ENCODE results near the gene PCBP3.
A peak's percentile ranks its signal among the peaks of the same experiment; 100 is the strongest.
"Not testable (repeated sequence)": the region's sequence is repeated elsewhere in the genome, so short reads cannot be mapped to it uniquely, and the experiment has no call there.

The PCBP3 gene

DNA sequence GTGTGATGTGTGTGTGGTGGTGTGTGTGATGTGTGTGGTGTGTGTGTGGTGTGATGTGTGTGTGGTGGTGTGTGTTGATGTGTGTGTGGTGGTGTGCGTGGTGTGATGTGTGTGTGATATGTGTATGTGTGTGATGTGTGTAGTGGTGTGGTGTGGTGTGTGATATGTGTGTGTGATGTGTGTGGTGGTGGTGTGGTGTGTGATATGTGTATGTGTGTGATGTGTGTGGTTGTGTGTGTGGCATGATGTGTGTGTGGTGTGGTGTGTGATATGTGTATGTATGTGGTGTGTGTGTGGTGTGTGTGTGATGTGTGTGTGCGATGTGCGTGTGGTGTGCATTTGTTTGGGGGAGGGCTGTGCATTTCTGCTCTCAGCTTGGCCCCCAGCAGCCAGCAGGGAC, 7.1 kb upstream of the PCBP3 start:
- peaks cover 35% of the 10 kb centered on the region for H3K4me1 Mint-ChIP-seq (ENCODE audit: low read depth)
- peaks cover under 1% of the 10 kb centered on the region for H3K27me3 Mint-ChIP-seq
- no peak overlapping the region for H3K4me3 Mint-ChIP-seq
- H3K36me3 Mint-ChIP-seq (ENCODE audit: low read depth), result no peaks in the 10 kb centered on the region
- no peaks in the 10 kb centered on the region for H3K9me3 Mint-ChIP-seq
- H3K27ac Mint-ChIP-seq, result no peak overlapping the region
- DNase-seq, result no peak

GRCh38 chr21:45636951-45637646, 6.4 kb upstream of the PCBP3 start:
- Mint-ChIP-seq H3K4me3 (no peak overlapping the region), H3K36me3 (ENCODE audit: low read depth) (no peaks in the 10 kb centered on the region), H3K4me1 (ENCODE audit: low read depth) (peaks cover 35% of the 10 kb centered on the region), H3K27ac (no peak overlapping the region), H3K27me3 (peaks cover 3% of the 10 kb centered on the region), H3K9me3 (no peaks in the 10 kb centered on the region)
- DNase-seq, result no peak

DNA sequence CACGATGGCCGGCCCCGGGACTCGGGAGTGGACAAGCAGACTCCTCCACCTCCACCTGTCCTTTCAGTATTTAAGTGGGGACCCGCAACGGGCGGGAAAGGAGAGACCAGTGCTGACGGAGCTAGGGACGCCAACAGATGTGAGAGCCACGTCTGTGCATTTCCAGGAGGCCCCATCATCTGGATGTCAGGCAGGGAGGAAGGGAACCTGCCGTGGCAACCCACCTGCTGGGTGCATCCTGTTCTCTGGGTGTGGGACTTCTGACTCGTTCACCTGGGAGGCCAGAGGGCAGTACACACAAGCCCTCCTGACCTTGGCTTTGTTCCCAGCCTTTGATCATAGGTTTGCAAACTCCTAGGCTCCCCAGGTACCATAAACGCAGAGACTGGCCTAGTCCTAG, 5.6 kb upstream of the PCBP3 start:
- Mint-ChIP-seq H3K4me3 (no peak overlapping the region), H3K27ac (no peak overlapping the region), H3K9me3 (no peaks in the 10 kb centered on the region)

DNA sequence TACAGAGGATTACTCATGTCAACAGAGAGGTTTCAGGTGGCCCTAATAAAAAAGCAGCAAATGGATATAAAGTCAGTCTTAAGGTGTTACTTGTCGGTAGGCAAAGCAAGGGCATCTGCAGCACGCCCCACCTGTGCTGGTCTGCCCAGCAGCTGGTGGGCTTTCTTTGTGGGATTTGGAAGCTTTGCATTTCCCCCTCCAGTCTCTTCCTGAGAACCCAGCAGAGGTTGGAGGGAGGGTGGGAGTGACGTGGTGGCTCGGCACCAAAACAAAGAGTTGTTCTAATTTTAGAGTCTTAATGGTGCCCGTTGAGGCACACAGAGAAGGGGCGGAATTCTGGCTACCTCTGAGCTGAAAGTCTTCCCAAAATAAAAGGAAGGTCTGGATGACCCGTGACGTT, 4.8 kb upstream of the PCBP3 start:
- Mint-ChIP-seq H3K4me1 (ENCODE audit: low read depth) (peaks cover 29% of the 10 kb centered on the region), H3K36me3 (ENCODE audit: low read depth) (no peaks in the 10 kb centered on the region), H3K27ac (no peak overlapping the region), H3K27me3 (peaks cover 3% of the 10 kb centered on the region), H3K9me3 (no peaks in the 10 kb centered on the region), H3K4me3 (no peak overlapping the region)
- no peak for DNase-seq

More for the DNA sequence above, 5.6 kb upstream of the PCBP3 start:
- Mint-ChIP-seq H3K36me3 (ENCODE audit: low read depth) (no peaks in the 10 kb centered on the region), H3K27me3 (peaks cover 3% of the 10 kb centered on the region), H3K4me1 (ENCODE audit: low read depth) (peaks cover 29% of the 10 kb centered on the region)
- DNase-seq, result no peak

DNA sequence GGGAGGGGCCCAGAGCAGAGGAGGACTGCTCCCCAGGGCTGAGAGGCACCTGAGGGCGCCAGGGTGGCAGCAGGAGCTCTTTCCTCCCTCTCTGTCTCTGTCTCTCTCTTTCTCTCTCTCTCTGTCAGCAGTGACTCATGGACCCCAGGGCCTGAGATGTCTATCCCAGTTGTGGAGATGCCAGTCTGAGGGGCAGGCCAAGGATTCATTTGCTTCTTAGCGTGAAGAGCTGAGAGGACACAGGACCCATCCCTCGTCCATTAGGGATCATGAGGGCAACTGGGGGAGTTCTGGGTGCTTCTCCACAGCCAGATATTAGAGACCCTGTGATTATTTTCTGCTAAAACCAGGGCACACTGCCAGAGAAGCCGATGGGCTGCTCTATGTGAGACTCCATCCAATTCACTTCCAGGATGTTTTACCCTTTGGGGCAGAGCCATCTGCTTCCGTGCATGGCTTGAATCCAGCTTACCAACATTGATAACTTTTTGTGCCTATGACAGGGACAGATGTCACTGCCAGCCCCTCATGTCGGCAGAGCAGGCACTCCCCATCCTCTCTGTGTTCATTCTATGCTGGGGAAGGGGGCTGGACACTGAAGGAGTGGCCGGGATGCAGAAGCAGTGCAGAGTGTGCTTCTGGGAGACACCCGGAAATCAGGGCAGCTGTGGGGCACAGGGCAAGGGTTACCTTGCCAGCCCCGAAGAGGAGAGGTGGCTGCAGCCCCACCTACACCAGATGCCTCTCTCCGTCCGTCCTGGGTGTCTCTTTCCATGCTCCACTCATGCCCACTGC, 4.1 kb upstream of the PCBP3 start:
- Mint-ChIP-seq H3K27ac (no peak overlapping the region), H3K9me3 (no peaks in the 10 kb centered on the region), H3K4me3 (no peak overlapping the region), H3K4me1 (ENCODE audit: low read depth) (peaks cover 31% of the 10 kb centered on the region), H3K27me3 (peaks cover 5% of the 10 kb centered on the region), H3K36me3 (ENCODE audit: low read depth) (no peaks in the 10 kb centered on the region)
- no peak for DNase-seq

DNA sequence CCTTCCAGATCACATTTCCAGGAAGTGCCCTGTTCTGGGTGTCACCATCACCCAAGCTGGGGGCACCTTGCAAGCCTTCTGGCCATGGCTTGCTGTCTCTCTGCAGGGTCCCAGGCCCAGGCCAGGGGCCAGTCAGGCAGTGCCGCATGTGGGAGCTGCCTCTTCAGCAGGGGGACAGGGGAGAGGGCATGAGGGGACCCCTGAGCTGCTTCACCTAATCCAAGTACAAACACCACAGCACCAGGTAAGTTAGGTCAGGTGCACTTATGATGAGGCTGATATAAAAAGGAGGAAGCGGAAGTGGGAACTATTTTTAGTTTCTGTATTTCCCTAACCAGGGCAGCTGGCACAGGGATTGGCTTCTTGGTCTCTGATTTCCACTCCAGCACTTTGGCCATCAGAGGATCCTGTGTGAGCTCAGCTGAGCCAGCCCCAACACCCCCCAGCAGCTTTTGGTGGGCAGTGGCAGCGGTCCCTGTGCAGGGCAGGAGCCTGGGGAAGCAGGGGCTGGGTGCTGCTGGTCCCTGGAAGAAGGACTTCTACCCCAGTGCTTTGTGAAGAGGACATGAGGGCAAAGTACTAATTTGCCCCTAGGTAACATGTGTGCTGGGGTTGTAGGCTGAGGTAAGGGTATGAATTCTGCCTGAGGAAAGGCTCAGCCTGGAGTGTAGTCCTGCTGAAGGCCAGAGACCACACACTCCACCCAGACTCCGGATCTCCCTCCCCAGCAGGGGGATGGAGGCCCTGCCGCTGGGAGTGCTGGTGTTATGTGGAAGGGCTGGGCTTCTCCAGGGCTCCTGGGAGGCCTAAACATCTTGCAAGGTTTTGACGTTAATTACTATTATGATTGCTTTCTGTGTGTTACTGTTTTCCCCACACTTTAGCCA, 3.3 kb upstream of the PCBP3 start:
- DNase-seq, result no peak
- H3K27ac Mint-ChIP-seq, result no peak overlapping the region
- peaks cover 12% of the 10 kb centered on the region for H3K27me3 Mint-ChIP-seq
- no peak overlapping the region for H3K4me3 Mint-ChIP-seq
- H3K9me3 Mint-ChIP-seq, result no peaks in the 10 kb centered on the region
- H3K36me3 Mint-ChIP-seq (ENCODE audit: low read depth), result no peaks in the 10 kb centered on the region
- H3K4me1 Mint-ChIP-seq (ENCODE audit: low read depth), result peaks cover 40% of the 10 kb centered on the region

GRCh38 chr21:45640888-45641479, 2.5 kb upstream of the PCBP3 start:
- Mint-ChIP-seq H3K36me3 (ENCODE audit: low read depth) (no peaks in the 10 kb centered on the region), H3K4me1 (ENCODE audit: low read depth) (peaks cover 46% of the 10 kb centered on the region), H3K4me3 (no peak overlapping the region), H3K27me3 (peaks cover 19% of the 10 kb centered on the region), H3K27ac (no peak overlapping the region), H3K9me3 (peaks cover 3% of the 10 kb centered on the region)
- no peak for DNase-seq

DNA sequence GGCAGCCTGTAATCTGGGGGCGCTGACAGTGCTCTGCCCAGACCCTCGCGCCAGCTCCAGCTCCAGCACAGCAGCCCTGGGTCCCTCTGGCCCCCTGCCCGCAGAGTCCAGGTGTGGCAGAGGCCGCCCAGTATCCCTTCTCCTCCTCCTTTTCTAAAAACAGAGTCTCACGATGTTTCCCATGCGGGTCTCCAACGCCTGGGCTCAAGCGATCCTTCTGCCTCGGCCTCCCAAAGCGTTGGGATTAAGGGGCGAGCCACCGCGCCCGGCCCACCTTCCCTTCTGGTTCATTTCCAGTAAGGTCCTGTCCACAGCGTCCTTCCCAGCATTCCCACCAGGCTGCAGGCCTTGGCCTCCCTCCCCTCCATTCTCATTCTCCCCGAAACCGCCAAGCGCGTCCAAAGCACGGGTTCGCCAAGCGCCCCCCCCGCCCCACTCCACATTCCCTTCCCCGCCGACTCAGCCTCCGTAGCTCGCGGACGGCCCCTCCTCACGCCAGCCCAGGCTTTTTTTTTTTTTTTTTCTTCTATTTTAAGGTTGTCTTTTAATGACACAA, 2.0 kb upstream of the PCBP3 start:
- Mint-ChIP-seq H3K27me3 (peaks cover 19% of the 10 kb centered on the region), H3K27ac (no peak overlapping the region)

GRCh38 chr21:45642122-45642813, 1.3 kb upstream of the PCBP3 start:
- no peak overlapping the region for H3K27ac Mint-ChIP-seq
- no peaks in the 10 kb centered on the region for H3K36me3 Mint-ChIP-seq (ENCODE audit: low read depth)
- H3K27me3 Mint-ChIP-seq, result peaks cover 24% of the 10 kb centered on the region
- no peak overlapping the region for H3K4me3 Mint-ChIP-seq
- peaks cover 3% of the 10 kb centered on the region for H3K9me3 Mint-ChIP-seq
- H3K4me1 Mint-ChIP-seq (ENCODE audit: low read depth), result peaks cover 46% of the 10 kb centered on the region
- no peak for DNase-seq

More for the DNA sequence above, 2.0 kb upstream of the PCBP3 start:
- H3K4me1 Mint-ChIP-seq (ENCODE audit: low read depth), result peaks cover 46% of the 10 kb centered on the region
- H3K9me3 Mint-ChIP-seq, result peaks cover 3% of the 10 kb centered on the region
- no peaks in the 10 kb centered on the region for H3K36me3 Mint-ChIP-seq (ENCODE audit: low read depth)
- no peak for DNase-seq
- H3K4me3 Mint-ChIP-seq, result peak overlapping the region; percentile 53

DNA sequence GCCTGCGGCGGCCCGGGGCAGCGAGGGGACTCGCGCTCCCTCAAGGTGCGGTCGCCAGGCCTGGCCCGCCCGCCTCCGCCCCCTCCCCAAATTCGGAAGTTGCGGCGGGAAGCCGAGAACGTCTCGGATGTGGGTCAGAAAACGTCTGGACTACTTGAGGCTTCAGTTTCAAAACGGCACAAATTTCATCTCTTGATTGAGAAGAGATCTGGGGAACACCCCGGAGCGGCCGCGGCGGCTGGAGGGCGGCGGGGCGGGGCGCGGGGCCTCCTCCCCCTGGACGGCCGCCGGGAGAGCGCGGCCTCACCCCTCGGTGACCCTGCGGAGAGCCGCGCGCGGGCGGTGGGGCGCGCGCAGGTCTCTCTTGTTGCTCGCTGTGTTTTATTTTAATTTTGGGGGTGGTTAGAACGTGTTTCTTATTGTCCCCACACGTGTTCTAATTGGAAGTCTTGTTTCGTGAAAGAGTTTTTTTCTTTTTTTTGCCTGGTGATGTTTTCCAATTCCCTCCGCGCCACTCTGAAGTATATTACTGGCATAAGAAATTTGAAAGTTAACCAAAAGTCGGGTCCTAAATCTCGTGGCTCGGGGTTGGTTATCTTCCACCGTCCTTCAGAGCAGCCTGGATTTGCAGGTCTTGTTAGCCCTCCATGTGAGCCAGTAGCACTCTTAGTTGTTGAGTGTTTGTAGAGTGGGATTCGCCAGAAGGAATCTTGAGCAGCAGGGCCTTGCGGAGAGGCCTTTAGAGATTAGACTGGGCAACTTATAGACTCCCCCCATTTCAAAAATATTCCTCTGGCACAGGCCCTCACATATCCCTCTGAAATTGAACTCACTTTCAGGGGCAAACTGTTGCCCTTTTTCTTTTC, 749 bp downstream of the PCBP3 start:
- peak overlapping the region; percentile 59 for H3K27ac Mint-ChIP-seq
- no peak for DNase-seq
- H3K9me3 Mint-ChIP-seq, result peaks cover 10% of the 10 kb centered on the region
- H3K4me3 Mint-ChIP-seq, result peak overlapping the region; percentile 76
- no peaks in the 10 kb centered on the region for H3K36me3 Mint-ChIP-seq (ENCODE audit: low read depth)
- H3K4me1 Mint-ChIP-seq (ENCODE audit: low read depth), result peaks cover 38% of the 10 kb centered on the region
- H3K27me3 Mint-ChIP-seq, result peaks cover 31% of the 10 kb centered on the region

DNA sequence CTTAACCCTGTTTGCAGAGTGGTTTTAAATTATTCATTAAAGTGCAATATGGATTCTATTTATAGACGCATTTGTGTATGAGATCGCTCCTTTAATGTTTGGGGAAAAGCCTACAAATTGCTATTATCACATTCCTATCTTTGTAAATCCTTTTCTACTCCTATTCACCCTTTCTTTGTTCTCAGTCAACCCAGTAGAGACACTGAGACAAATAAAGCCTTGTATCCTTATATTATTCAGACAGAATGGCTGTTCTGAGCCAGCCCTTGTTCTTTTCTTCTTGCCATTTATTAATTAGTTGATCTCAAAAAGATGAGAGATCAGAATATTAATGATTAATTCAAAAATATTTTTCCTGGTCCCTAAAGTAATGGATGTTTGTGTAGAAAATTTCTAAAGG, 8.4 kb downstream of the PCBP3 start:
- no peak overlapping the region for H3K4me3 Mint-ChIP-seq
- H3K4me1 Mint-ChIP-seq (ENCODE audit: low read depth), result peaks cover 4% of the 10 kb centered on the region
- H3K27ac Mint-ChIP-seq, result no peak overlapping the region
- no peak for DNase-seq
- H3K36me3 Mint-ChIP-seq (ENCODE audit: low read depth), result peaks cover 1% of the 10 kb centered on the region
- H3K9me3 Mint-ChIP-seq, result peaks cover 7% of the 10 kb centered on the region
- H3K27me3 Mint-ChIP-seq, result peaks cover 12% of the 10 kb centered on the region

DNA sequence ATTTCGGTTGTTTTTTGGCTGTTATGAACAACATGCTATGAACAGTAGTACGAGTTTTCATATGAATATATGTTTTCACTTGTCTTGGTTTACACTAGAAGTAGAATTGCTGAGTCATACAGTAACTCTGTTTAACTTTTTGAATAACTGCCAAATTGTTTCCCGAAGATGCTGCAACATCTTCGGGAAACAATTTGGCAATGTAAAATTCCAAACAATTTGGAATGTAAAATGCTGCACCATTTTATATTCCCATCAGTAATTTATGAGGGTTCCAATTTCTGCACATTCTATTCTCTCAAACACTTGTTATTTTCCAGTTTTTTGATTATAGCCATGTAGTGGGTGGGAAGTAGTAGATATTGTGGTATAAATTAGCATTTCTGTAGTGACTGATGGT, 11.6 kb downstream of the PCBP3 start:
- H3K27ac Mint-ChIP-seq, result no peak overlapping the region
- no peak for DNase-seq
- no peaks in the 10 kb centered on the region for H3K36me3 Mint-ChIP-seq (ENCODE audit: low read depth)
- no peaks in the 10 kb centered on the region for H3K27me3 Mint-ChIP-seq
- H3K4me3 Mint-ChIP-seq, result no peak overlapping the region
- peaks cover 8% of the 10 kb centered on the region for H3K4me1 Mint-ChIP-seq (ENCODE audit: low read depth)
- no peaks in the 10 kb centered on the region for H3K9me3 Mint-ChIP-seq

- H3K27ac Mint-ChIP-seq; H3K9me3 Mint-ChIP-seq; H3K4me3 Mint-ChIP-seq; H3K36me3 Mint-ChIP-seq (ENCODE audit: low read depth); H3K4me1 Mint-ChIP-seq (ENCODE audit: low read depth); H3K27me3 Mint-ChIP-seq; DNase-seq: not testable (repeated sequence)
These were observed 12.6 kb downstream of the PCBP3 start for GRCh38 chr21:45656114-45656513.

All from activated T-cell treated with anti-CD3 and anti-CD28 coated beads, Interleukin-2, amount 50 U/mL, for 24 hours (primary cell).